HTERT RPE-1 (cell line): ENCODE data around the gene BSPRY.
"Not testable (repeated sequence)": the region's sequence is repeated elsewhere in the genome, so short reads cannot be mapped to it uniquely, and the experiment has no call there.

Experiments used
- in situ Hi-C: fragments of 300-500 bp; cut with MboI; formaldehyde crosslinking; loops from 4 replicates; pipeline ENCODE4 v1.14.3; 2020; ENCODE audit warnings: low sequenced_read_pairs

BSPRY gene

GRCh38 chr9:113368982-113369854, 19.9 kb downstream of the BSPRY start:
- in situ Hi-C loops, result no loop called here

- in situ Hi-C loops, result no loop called here
Observed at GRCh38 chr9:113369855-113370140, 20.5 kb downstream of the BSPRY start.

- in situ Hi-C loops, result no loop called here
Observed at GRCh38 chr9:113370806-113371325, 21.5 kb downstream of the BSPRY start.

GRCh38 chr9:113372059-113372458, 22.7 kb downstream of the BSPRY start:
- in situ Hi-C loops, result no loop called here

- in situ Hi-C loops, result no loop called here
Observed at GRCh38 chr9:113373256-113373655, 23.9 kb downstream of the BSPRY start.

- in situ Hi-C loops, result no loop called here
Observed at GRCh38 chr9:113373676-113374392, 24.5 kb downstream of the BSPRY start.

- in situ Hi-C loops, result no loop called here
Observed at GRCh38 chr9:113375057-113376023, 26.0 kb downstream of the BSPRY start.

GRCh38 chr9:113376634-113377567, 27.6 kb downstream of the BSPRY start, which contains the start of gene HDHD3:
Gene HDHD3 (minus strand): TSS chr9:113376986. CDS start chr9:113374354, 2,632 bp downstream.
- in situ Hi-C loops, result no loop called here

GRCh38 chr9:113379094-113379828, 29.9 kb downstream of the BSPRY start:
- in situ Hi-C loops, result not testable (repeated sequence)

- in situ Hi-C loops, result not testable (repeated sequence)
Observed at GRCh38 chr9:113379829-113380210, 30.5 kb downstream of the BSPRY start.

GRCh38 chr9:113380869-113381378, 31.6 kb downstream of the BSPRY start:
- in situ Hi-C loops, result no loop called here

- in situ Hi-C loops, result not testable (repeated sequence)
Observed at GRCh38 chr9:113381441-113381840, 32.1 kb downstream of the BSPRY start.

- in situ Hi-C loops, result no loop called here
Observed at GRCh38 chr9:113381909-113382411, 32.6 kb downstream of the BSPRY start.

GRCh38 chr9:113386571-113387393, 37.4 kb downstream of the BSPRY start:
- in situ Hi-C loops, result no loop called here

GRCh38 chr9:113387560-113388230, 38.4 kb downstream of the BSPRY start:
- in situ Hi-C loops, result no loop called here

GRCh38 chr9:113388833-113389232, 39.5 kb downstream of the BSPRY start:
- in situ Hi-C loops, result no loop called here

GRCh38 chr9:113389451-113389850, 40.1 kb downstream of the BSPRY start:
- in situ Hi-C loops, result no loop called here
